ENCODE measurements around the gene FNDC3A.
"Not testable (repeated sequence)": the region's sequence is repeated elsewhere in the genome, so short reads cannot be mapped to it uniquely, and the experiment has no call there.

FNDC3A gene

GRCh38 chr13:48977973-48978372 is 2.3 kb downstream of the FNDC3A start:
- Histone ChIP-seq H3K36me3 (ENCODE audit: insufficient read depth, low read depth, low read length) (no peaks in the 10 kb centered on the region), H3K27ac (ENCODE audit: low read length) (no peak overlapping the region), H3K27me3 (ENCODE audit: insufficient read depth, low read length) (no peaks in the 10 kb centered on the region; the same call in 1 of the 2 replicates), H3K4me1 (ENCODE audit: insufficient read depth, low read length) (peaks cover 50% of the 10 kb centered on the region), H3K9ac (ENCODE audit: low read depth, low read length) (peak overlapping the region; percentile 4; the same call in 1 of the 2 replicates), H3K9me3 (ENCODE audit: insufficient read depth, low read depth, low read length) (peaks cover 11% of the 10 kb centered on the region; the same call in 1 of the 2 replicates), H3K4me3 (ENCODE audit: low read length) (peak overlapping the region; percentile 74)

GRCh38 chr13:48978942-48979601 is 3.4 kb downstream of the FNDC3A start:
- no peaks in the 10 kb centered on the region; the same call in 1 of the 2 replicates for H3K27me3 ChIP-seq (ENCODE audit: insufficient read depth, low read length)
- no peak overlapping the region for H3K27ac ChIP-seq (ENCODE audit: low read length)
- no peaks in the 10 kb centered on the region for H3K36me3 ChIP-seq (ENCODE audit: insufficient read depth, low read depth, low read length)
- peak overlapping the region; percentile 74 for H3K4me3 ChIP-seq (ENCODE audit: low read length)
- H3K4me1 ChIP-seq (ENCODE audit: insufficient read depth, low read length): peaks cover 50% of the 10 kb centered on the region
- H3K9ac ChIP-seq (ENCODE audit: low read depth, low read length): peak overlapping the region; percentile 4; the same call in 1 of the 2 replicates
- peaks cover 3% of the 10 kb centered on the region; the same call in 1 of the 2 replicates for H3K9me3 ChIP-seq (ENCODE audit: insufficient read depth, low read depth, low read length)

- Histone ChIP-seq H3K9me3 (ENCODE audit: insufficient read depth, low read depth, low read length) (no peaks in the 10 kb centered on the region), H3K4me3 (ENCODE audit: low read length) (peak overlapping the region; percentile 74; the same call in 1 of the 2 replicates), H3K9ac (ENCODE audit: low read depth, low read length) (peak overlapping the region; percentile 4; the same call in 1 of the 2 replicates), H3K27me3 (ENCODE audit: insufficient read depth, low read length) (no peaks in the 10 kb centered on the region; the same call in 1 of the 2 replicates), H3K27ac (ENCODE audit: low read length) (peak overlapping the region; percentile 14), H3K36me3 (ENCODE audit: insufficient read depth, low read depth, low read length) (no peaks in the 10 kb centered on the region), H3K4me1 (ENCODE audit: insufficient read depth, low read length) (peaks cover 46% of the 10 kb centered on the region)
Measured at GRCh38 chr13:48979892-48980291, 4.2 kb downstream of the FNDC3A start.

GRCh38 chr13:48983331-48983730 is 7.6 kb downstream of the FNDC3A start:
- no peak overlapping the region for H3K9ac ChIP-seq (ENCODE audit: low read depth, low read length)
- H3K4me3 ChIP-seq (ENCODE audit: low read length): no peak overlapping the region
- H3K27ac ChIP-seq (ENCODE audit: low read length): no peak overlapping the region
- H3K27me3 ChIP-seq (ENCODE audit: insufficient read depth, low read length): no peaks in the 10 kb centered on the region
- peaks cover 44% of the 10 kb centered on the region for H3K4me1 ChIP-seq (ENCODE audit: insufficient read depth, low read length)
- H3K36me3 ChIP-seq (ENCODE audit: insufficient read depth, low read depth, low read length): no peaks in the 10 kb centered on the region
- no peaks in the 10 kb centered on the region for H3K9me3 ChIP-seq (ENCODE audit: insufficient read depth, low read depth, low read length)

GRCh38 chr13:48985756-48986155 is 10.0 kb downstream of the FNDC3A start:
- Histone ChIP-seq H3K4me1 (ENCODE audit: insufficient read depth, low read length) (peaks cover 20% of the 10 kb centered on the region), H3K36me3 (ENCODE audit: insufficient read depth, low read depth, low read length) (no peaks in the 10 kb centered on the region), H3K9ac (ENCODE audit: low read depth, low read length) (no peak overlapping the region), H3K27ac (ENCODE audit: low read length) (no peak overlapping the region), H3K27me3 (ENCODE audit: insufficient read depth, low read length) (no peaks in the 10 kb centered on the region), H3K9me3 (ENCODE audit: insufficient read depth, low read depth, low read length) (peaks cover 3% of the 10 kb centered on the region; the same call in 1 of the 2 replicates), H3K4me3 (ENCODE audit: low read length) (no peak overlapping the region)

- H3K27ac ChIP-seq (ENCODE audit: low read length): no peak overlapping the region
- no peak overlapping the region for H3K9ac ChIP-seq (ENCODE audit: low read depth, low read length)
- H3K27me3 ChIP-seq (ENCODE audit: insufficient read depth, low read length): no peaks in the 10 kb centered on the region
- H3K4me3 ChIP-seq (ENCODE audit: low read length): no peak overlapping the region
- no peaks in the 10 kb centered on the region for H3K4me1 ChIP-seq (ENCODE audit: insufficient read depth, low read length)
- H3K9me3 ChIP-seq (ENCODE audit: insufficient read depth, low read depth, low read length): peaks cover 9% of the 10 kb centered on the region; the same call in 1 of the 2 replicates
- H3K36me3 ChIP-seq (ENCODE audit: insufficient read depth, low read depth, low read length): no peaks in the 10 kb centered on the region
Measured at GRCh38 chr13:48990900-48991299, 15.2 kb downstream of the FNDC3A start.

GRCh38 chr13:48993150-48993549 is 17.4 kb downstream of the FNDC3A start:
- Histone ChIP-seq H3K27ac (ENCODE audit: low read length) (no peak overlapping the region), H3K4me3 (ENCODE audit: low read length) (no peak overlapping the region), H3K4me1 (ENCODE audit: insufficient read depth, low read length) (no peaks in the 10 kb centered on the region), H3K9me3 (ENCODE audit: insufficient read depth, low read depth, low read length) (peaks cover 9% of the 10 kb centered on the region; the same call in 1 of the 2 replicates), H3K9ac (ENCODE audit: low read depth, low read length) (no peak overlapping the region), H3K36me3 (ENCODE audit: insufficient read depth, low read depth, low read length) (no peaks in the 10 kb centered on the region), H3K27me3 (ENCODE audit: insufficient read depth, low read length) (no peaks in the 10 kb centered on the region)

GRCh38 chr13:48994706-48995105 is 19.0 kb downstream of the FNDC3A start:
- H3K27ac ChIP-seq (ENCODE audit: low read length): no peak overlapping the region
- H3K9ac ChIP-seq (ENCODE audit: low read depth, low read length): no peak overlapping the region
- H3K4me1 ChIP-seq (ENCODE audit: insufficient read depth, low read length): no peaks in the 10 kb centered on the region
- no peak overlapping the region for H3K4me3 ChIP-seq (ENCODE audit: low read length)
- H3K27me3 ChIP-seq (ENCODE audit: insufficient read depth, low read length): no peaks in the 10 kb centered on the region
- peaks cover 7% of the 10 kb centered on the region for H3K36me3 ChIP-seq (ENCODE audit: insufficient read depth, low read depth, low read length)
- peaks cover 16% of the 10 kb centered on the region for H3K9me3 ChIP-seq (ENCODE audit: insufficient read depth, low read depth, low read length)

- no peaks in the 10 kb centered on the region for H3K27me3 ChIP-seq (ENCODE audit: insufficient read depth, low read length)
- H3K9me3 ChIP-seq (ENCODE audit: insufficient read depth, low read depth, low read length): peaks cover 15% of the 10 kb centered on the region
- H3K36me3 ChIP-seq (ENCODE audit: insufficient read depth, low read depth, low read length): peaks cover 7% of the 10 kb centered on the region
- H3K4me3 ChIP-seq (ENCODE audit: low read length): no peak overlapping the region
- no peak overlapping the region for H3K9ac ChIP-seq (ENCODE audit: low read depth, low read length)
- H3K4me1 ChIP-seq (ENCODE audit: insufficient read depth, low read length): peaks cover 3% of the 10 kb centered on the region; the same call in 1 of the 2 replicates
- H3K27ac ChIP-seq (ENCODE audit: low read length): no peak overlapping the region
Measured at GRCh38 chr13:48998641-48999292, 23.1 kb downstream of the FNDC3A start.

- Histone ChIP-seq H3K4me3 (ENCODE audit: low read length) (no peak overlapping the region), H3K27ac (ENCODE audit: low read length) (no peak overlapping the region), H3K4me1 (ENCODE audit: insufficient read depth, low read length) (peaks cover 9% of the 10 kb centered on the region; the same call in 1 of the 2 replicates), H3K36me3 (ENCODE audit: insufficient read depth, low read depth, low read length) (peaks cover 7% of the 10 kb centered on the region), H3K9me3 (ENCODE audit: insufficient read depth, low read depth, low read length) (peaks cover 15% of the 10 kb centered on the region), H3K9ac (ENCODE audit: low read depth, low read length) (no peak overlapping the region), H3K27me3 (ENCODE audit: insufficient read depth, low read length) (no peaks in the 10 kb centered on the region)
Measured at GRCh38 chr13:49000247-49000646, 24.5 kb downstream of the FNDC3A start.

GRCh38 chr13:49018986-49019635 is 43.4 kb downstream of the FNDC3A start:
- H3K27me3 ChIP-seq (ENCODE audit: insufficient read depth, low read length); H3K27ac ChIP-seq (ENCODE audit: low read length); H3K36me3 ChIP-seq (ENCODE audit: insufficient read depth, low read depth, low read length); H3K9ac ChIP-seq (ENCODE audit: low read depth, low read length); H3K9me3 ChIP-seq (ENCODE audit: insufficient read depth, low read depth, low read length); H3K4me3 ChIP-seq (ENCODE audit: low read length): not testable (repeated sequence)
- peaks cover 30% of the 10 kb centered on the region for H3K4me1 ChIP-seq (ENCODE audit: insufficient read depth, low read length)
